Left kidney (tissue), 2 donors: ENCODE measurements around the gene CREB5. TPM values are rescaled to one million over a fixed set of nuclear protein-coding genes. Genes with fewer than 3 reads are reported as not detected.

Source experiments
- DNase-seq: peaks from one replicate; pipeline ENCODE4 v3.0.0-alpha.2; 2013
- polyA plus RNA-seq: library from polyadenylated mRNA; unstranded; fragments of 120-200 nt; gene quantifications from one replicate; pipeline ENCODE4 v1.2.1, GENCODE V29; 2013; ENCODE audit not compliant: insufficient read length

Gene CREB5
- polyA plus RNA-seq, 1 donor = 14.6 TPM

GRCh38 chr7:28405662-28406061, 6.7 kb upstream of the CREB5 start:
- no peak for DNase-seq

GRCh38 chr7:28406192-28406591, 6.1 kb upstream of the CREB5 start:
- no peak for DNase-seq

DNA sequence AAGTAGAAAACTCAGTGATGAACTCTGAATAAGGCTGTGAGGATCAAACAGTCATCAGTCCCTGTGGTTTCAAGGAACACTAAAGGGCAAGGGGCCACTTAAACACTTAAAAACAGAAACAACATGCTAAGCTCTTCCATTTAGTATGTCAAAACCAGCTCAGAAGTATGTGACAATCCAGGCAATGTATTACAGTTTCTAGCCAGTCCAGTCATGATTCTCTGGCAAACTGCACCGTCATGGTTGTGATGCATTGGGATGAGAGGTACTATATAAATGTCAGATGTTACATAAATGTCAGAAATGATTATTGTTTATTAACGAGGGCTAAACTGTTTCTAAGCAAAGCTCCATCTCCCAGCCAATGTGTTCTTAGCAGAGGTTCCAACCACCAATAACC, 4.7 kb upstream of the CREB5 start:
- DNase-seq = no peak

DNA sequence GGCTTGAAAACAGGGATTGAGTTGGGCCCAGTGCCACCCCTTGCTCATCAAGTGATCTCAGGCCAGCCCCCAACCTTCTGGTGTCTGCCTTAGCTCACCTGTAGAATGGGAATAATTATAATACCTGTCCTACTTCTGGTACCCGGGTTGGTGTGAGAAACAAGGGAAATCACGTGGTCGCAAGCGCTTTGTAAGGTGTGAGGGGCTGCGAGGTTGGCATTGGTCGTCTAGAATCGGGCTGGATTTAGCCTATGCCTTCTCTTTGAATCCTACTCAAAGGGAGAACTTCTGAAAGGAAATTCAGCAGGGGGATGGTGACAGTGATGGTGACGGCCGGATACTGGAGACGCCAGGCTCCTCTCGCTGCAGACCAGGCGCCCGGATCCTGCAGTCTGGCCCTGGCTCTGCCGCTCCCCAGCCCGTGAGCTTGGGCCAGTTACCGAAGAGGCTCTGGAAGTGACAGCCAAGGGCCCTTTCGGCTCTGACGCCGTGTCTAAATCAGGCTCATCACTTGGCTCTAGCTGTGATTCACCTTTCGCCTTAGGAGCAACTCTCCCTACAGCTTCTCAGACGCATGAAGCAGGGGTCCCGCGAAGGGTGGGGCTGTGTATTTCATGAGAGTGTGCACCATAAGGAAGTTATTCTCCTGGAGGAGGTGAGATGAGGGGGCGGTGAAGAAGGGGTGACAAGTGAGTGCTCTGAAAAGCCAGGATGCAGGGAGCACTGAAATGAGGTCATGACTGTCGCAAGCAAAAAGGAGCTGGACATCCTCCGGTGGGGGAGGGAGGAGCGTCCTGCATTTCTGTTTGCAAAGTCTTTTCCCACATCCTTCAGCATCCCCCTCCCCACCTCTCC, 4.0 kb upstream of the CREB5 start:
- DNase-seq = peak; percentile 24

GRCh38 chr7:28408960-28409715, 3.2 kb upstream of the CREB5 start:
- peak; percentile 94 for DNase-seq

DNA sequence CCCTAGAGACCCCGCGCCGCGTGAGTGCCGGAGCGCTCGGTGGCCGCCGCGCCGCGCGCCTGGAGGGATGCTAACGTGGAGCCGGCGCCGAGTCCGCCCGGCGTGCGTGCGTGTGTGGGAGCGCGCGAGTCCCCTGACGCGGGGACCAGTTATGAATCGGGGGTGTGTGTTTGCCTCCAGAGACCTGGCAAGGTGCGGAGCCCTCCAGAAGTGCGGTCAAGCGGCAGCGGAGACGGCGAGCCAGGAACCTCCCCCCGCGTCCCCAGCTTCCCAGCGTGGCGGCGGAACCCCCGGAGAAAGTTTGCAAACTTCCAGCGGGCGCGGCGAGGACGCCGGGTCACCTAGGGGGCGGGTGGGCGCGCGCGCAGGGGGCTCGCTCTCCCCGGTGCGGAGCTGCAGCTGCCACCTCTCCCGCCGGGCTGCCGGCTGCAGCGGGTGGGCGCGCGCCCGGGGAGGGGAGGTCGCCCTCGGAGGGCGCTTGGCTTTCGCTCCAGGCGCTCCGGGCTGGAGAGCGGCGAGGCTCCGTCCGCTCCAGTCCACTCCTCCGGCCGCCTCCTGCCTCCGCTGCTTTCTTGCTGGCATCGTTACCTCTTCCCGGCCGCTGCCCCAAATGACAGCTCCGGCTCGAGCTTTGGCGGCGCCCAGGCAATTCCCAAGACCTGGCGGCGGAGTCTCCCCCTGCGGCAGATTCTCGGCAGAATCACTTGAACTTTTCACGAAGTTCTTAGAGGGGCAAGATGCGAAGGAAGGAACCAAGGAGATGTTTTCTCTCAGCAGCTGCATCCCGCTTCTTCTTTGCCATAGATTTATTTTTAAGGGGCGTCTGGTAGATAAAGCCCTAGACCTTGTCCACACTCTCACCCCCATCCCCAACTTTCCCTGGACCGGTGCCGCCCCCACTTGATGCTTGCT, 2.3 kb upstream of the CREB5 start:
- DNase-seq = no peak

DNA sequence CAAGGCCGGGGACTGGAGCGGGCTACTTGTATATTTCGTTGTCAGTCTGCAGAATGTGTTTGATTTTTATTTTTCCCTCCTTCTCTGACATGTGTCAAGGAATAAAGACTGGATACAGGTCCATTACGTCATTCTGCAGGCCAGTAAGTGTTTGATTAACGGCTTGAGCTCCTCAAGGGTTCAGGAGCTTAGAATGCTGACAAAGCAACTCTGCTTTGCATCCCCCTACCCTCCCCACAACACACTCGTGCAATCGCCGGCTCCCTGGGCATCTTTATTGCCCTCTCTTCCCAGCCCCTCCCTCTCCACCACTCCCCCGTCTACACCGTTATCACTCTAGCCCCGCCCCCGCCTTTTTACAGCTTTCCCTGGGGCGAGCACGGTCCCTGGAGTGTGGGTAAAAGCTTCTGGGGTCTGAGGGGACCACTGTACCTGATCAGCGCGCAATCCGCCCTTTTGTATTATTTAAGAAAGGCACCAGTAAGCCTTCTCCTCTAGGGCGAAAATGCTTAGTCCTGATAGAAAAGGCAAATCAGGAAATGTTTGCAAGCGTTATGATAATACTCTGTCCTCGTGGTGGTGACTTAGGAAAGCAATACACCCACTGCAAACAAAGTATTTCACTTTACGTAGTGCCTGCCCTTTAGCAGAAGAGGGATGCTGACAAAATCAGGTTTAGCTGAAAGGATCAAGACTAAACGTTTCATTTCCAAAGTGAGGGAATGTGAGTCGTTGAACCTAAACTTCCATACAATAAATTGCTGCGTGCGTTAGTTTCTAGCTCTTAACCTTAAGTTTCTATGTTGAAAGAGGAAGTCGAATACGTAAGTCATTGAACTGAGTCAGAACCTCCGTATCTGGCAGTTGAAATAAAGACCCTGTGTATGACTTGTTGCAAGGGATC, 1.4 kb upstream of the CREB5 start:
- peak; percentile 62 for DNase-seq

GRCh38 chr7:28413011-28413410, 693 bp downstream of the CREB5 start:
- no peak for DNase-seq

- no peak for DNase-seq
Observed at GRCh38 chr7:28414453-28414852, 2.1 kb downstream of the CREB5 start.

DNA sequence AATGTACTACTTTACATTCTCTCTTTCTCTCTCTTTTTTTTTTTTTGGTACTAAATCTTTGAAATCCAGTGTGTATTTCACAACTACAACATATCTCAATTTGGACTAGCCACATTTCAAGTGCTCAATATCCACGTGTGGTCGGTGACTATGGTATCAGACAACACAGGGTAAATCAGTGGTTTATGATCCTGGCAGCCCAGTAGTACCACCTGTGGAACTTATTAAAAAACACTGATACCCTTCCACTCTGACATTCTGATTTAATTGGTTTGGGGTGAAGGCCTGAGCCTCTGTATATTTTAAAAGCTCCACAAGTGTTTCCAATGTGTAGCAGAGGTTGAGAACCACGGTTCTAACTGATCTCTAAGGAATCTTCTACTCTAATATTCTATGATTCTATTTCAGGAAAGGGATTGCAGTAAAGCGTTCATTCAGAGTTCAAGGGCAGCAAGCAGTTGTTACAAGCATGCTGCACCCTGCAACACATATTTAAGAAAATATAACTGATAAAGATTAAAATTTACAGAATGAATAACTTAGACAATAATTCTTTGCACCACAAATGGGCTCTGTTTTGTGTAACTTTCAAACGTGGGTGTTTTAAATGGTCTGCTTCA, 5.1 kb downstream of the CREB5 start:
- DNase-seq = no peak

- no peak for DNase-seq
Observed at GRCh38 chr7:28418311-28418710, 6.0 kb downstream of the CREB5 start.

- no peak for DNase-seq
Observed at GRCh38 chr7:28418966-28419365, 6.6 kb downstream of the CREB5 start.

DNA sequence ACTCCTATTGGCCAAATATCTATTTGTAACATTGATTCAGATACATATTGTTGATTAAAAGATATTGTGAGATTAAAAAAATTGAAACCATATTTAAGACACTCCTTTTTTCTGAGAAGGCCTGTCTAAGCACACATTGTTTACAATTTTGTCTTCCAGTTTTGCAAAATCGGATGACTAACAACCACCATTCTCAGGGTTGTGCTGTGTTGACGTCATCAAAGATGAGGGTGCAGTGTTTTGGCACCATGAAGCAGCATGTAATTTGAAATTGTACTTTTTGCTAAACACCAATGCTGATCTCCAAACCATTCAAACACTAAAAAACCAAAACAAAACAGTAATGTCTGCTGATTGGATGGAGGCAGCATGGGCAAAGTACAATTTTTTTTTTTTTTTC, 7.4 kb downstream of the CREB5 start:
- no peak for DNase-seq

- DNase-seq = no peak
Observed at GRCh38 chr7:28423112-28423511, 10.8 kb downstream of the CREB5 start.

GRCh38 chr7:28423918-28424514, 11.7 kb downstream of the CREB5 start:
- DNase-seq = no peak

GRCh38 chr7:28425496-28425895, 13.2 kb downstream of the CREB5 start:
- no peak for DNase-seq

- no peak for DNase-seq
Observed at GRCh38 chr7:28427236-28427635, 14.9 kb downstream of the CREB5 start.

DNA sequence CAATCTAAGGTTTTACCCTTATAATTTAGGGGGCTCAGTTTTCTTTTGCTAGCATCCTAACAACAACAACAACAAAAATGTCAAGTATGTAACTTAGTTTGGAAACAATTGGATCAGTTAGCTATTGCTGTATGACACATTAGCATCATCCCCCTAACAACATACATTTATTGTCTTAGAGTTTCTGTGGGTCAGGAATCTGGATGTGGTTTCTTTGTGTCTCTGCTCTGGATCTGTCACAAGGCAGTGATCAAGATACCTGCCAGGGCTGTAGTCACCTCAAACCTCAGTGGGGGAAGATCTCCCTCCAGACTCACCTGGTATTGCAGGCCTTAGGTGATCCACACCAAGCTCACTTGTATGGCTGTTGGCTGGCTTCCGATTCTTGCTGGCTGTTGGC, 18.3 kb downstream of the CREB5 start:
- DNase-seq = no peak

DNA sequence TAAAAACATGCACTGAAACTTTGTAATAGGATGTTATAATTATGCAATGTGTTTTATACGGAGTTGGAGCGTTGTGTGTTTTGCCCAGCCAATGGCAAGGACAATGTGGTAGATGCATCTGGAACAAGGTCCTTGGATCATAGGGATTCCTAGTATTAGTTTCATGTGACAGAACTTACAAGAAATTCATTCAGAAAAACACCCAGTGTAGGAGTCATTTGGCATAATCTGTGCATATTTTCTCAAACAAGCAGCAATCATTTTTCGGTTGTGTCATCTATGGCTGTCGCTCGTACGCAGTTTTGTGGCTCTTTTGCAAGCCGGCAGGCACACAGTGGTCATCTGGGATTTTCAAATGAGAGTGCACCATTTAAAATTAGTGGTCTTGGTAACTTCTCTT, 19.8 kb downstream of the CREB5 start:
- DNase-seq = no peak

- DNase-seq = no peak
Observed at GRCh38 chr7:28433039-28433438, 20.7 kb downstream of the CREB5 start.
